Mesendoderm (in vitro differentiated cells): ENCODE results near the gene ABCC9.

Source experiments
- DNase-seq: peaks from one replicate; pipeline ENCODE4 v3.0.0; 2013
- H2AK5ac ChIP-seq: 2 replicates; pipeline ENCODE4 v1.6.1; 2013; ENCODE audit warnings: low read length, inconsistent platforms
- H2BK120ac ChIP-seq: 2 replicates; pipeline ENCODE4 v1.6.1; 2013; ENCODE audit warnings: low read depth, mild to moderate bottlenecking, low read length, moderate library complexity, mixed read lengths
- H2BK15ac ChIP-seq: replicated peaks from 2 replicates; pipeline ENCODE4 v1.6.1; 2013; ENCODE audit warnings: low read depth, mild to moderate bottlenecking, moderate library complexity
- H2BK5ac ChIP-seq: 2 replicates; pipeline ENCODE4 v1.6.1; 2013; ENCODE audit warnings: low read length, inconsistent platforms
- H3K18ac ChIP-seq: 2 replicates; pipeline ENCODE4 v1.6.1; 2013; ENCODE audit warnings: mild to moderate bottlenecking, low read length, mixed read lengths
- H3K23ac ChIP-seq: one replicate; pipeline ENCODE4 v1.6.1; 2013; ENCODE audit warnings: low read length
- H3K27ac ChIP-seq: 2 replicates; pipeline ENCODE4 v1.5.1; 2013; ENCODE audit warnings: low read depth, mild to moderate bottlenecking, inconsistent platforms, low read length, moderate library complexity
- H3K27me3 ChIP-seq: 2 replicates; pipeline ENCODE4 v1.6.1; 2013; ENCODE audit warnings: low read length, control low read depth, mild to moderate bottlenecking, inconsistent platforms; ENCODE audit not compliant: insufficient read depth, poor library complexity
- H3K36me3 ChIP-seq: 2 replicates; pipeline ENCODE4 v1.6.1; 2013; ENCODE audit warnings: low read length, inconsistent platforms; ENCODE audit not compliant: control insufficient read depth, insufficient read depth
- H3K4ac ChIP-seq: one replicate; pipeline ENCODE4 v1.6.1; 2013; ENCODE audit warnings: low read depth, mild to moderate bottlenecking, low read length, moderate library complexity
- H3K4me1 ChIP-seq: 2 replicates; pipeline ENCODE4 v1.6.1; 2013; ENCODE audit warnings: low read depth, low read length, inconsistent platforms; ENCODE audit not compliant: control insufficient read depth
- H3K4me2 ChIP-seq: 2 replicates; pipeline ENCODE4 v1.6.1; 2013; ENCODE audit warnings: low read length
- H3K4me3 ChIP-seq: 2 replicates; pipeline ENCODE4 v1.5.1; 2013; ENCODE audit warnings: mild to moderate bottlenecking, low read length
- H3K56ac ChIP-seq: one replicate; pipeline ENCODE4 v1.6.1; 2013; ENCODE audit warnings: low read length
- H3K79me1 ChIP-seq: 2 replicates; pipeline ENCODE4 v1.6.1; 2013; ENCODE audit warnings: low read length, inconsistent platforms
- H3K79me2 ChIP-seq: 2 replicates; pipeline ENCODE4 v1.6.1; 2013; ENCODE audit warnings: mild to moderate bottlenecking, low read length; ENCODE audit not compliant: control insufficient read depth, insufficient read depth
- H3K9ac ChIP-seq: 2 replicates; pipeline ENCODE4 v1.6.1; 2013; ENCODE audit warnings: low read length, inconsistent platforms
- H4K5ac ChIP-seq: one replicate; pipeline ENCODE4 v1.6.1; 2013; ENCODE audit warnings: low read length
- H4K8ac ChIP-seq: one replicate; pipeline ENCODE4 v1.6.1; 2013; ENCODE audit warnings: low read depth, mild to moderate bottlenecking, control low read depth, low read length, moderate library complexity
- WGBS: extraction: QIAGEN DNeasy Blood & Tissue Kit; methylation state at CpG from one replicate; pipeline ENCODE4 v1.1.7; 2013; ENCODE audit warnings: low lambda C conversion rate, missing lambda C conversion rate; ENCODE audit not compliant: insufficient coverage; ENCODE audit errors: extremely low coverage; 5-methylcytosine and 5-hydroxymethylcytosine counted together

The ABCC9 gene

DNA sequence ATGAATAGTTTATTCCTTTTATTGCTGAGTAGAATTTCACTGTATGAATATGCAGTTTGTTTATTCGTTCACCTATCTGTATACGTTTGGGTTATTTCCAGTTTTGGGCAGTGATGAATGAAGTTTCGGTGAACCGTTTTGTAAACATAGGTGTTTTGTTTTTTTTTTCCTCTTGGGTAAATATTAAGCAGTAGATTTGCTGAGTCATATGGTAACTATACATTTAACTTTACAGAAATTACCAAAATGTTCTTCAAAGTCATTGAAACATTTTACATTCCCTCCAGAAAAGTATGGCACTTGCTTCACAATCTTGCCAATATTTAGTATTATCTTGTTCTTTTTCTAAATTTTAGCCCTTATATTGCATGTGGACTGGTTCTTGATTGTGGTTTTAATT is 3.8 kb upstream of the ABCC9 start:
- Histone ChIP-seq H3K56ac (no peak overlapping the region), H3K79me1 (no peaks in the 10 kb centered on the region), H2AK5ac (no peak overlapping the region), H3K4me3 (no peak overlapping the region), H4K8ac (no peak overlapping the region), H3K9ac (no peak overlapping the region), H3K79me2 (no peaks in the 10 kb centered on the region), H2BK5ac (no peak overlapping the region), H3K23ac (no peak overlapping the region), H3K4ac (no peak overlapping the region), H3K18ac (no peak overlapping the region), H3K4me2 (no peak overlapping the region), H3K36me3 (no peaks in the 10 kb centered on the region), H3K4me1 (no peaks in the 10 kb centered on the region), H3K27ac (no peak overlapping the region), H2BK120ac (no peak overlapping the region), H3K27me3 (peaks cover 2% of the 10 kb centered on the region), H2BK15ac (no peak overlapping the region), H4K5ac (no peak overlapping the region)
- DNase-seq: no peak
- no CpG with 5 or more reads among the region's 4 CpGs for WGBS

DNA sequence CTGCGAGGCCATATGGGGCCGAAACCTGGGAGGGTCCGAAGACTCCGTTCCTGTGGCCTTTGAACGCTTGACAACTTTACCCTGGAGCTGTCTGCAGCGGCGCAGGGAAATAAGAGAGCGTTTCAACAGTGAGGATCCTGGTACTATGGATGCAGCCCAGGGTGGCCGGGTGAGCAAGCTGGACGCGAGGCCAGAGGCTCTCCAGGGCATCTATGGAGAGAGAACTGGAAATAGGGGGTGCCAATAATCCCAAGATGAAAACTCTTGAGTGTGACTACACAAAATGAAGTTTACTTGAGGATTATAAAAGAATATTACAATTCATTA is 1.1 kb upstream of the ABCC9 start:
- no peak overlapping the region for H4K8ac ChIP-seq
- H3K23ac ChIP-seq: no peak overlapping the region
- H3K4me2 ChIP-seq: no peak overlapping the region
- no peak for DNase-seq
- no peak overlapping the region for H2BK15ac ChIP-seq
- H3K27me3 ChIP-seq: peaks cover 2% of the 10 kb centered on the region
- no peak overlapping the region for H2BK5ac ChIP-seq
- no peaks in the 10 kb centered on the region for H3K36me3 ChIP-seq
- no peaks in the 10 kb centered on the region for H3K79me1 ChIP-seq
- H3K4me1 ChIP-seq: no peaks in the 10 kb centered on the region
- H3K56ac ChIP-seq: no peak overlapping the region
- H4K5ac ChIP-seq: no peak overlapping the region
- no peak overlapping the region for H3K27ac ChIP-seq
- H3K79me2 ChIP-seq: no peaks in the 10 kb centered on the region
- no peak overlapping the region for H2BK120ac ChIP-seq
- H3K9ac ChIP-seq: no peak overlapping the region
- H2AK5ac ChIP-seq: no peak overlapping the region
- no peak overlapping the region for H3K4ac ChIP-seq
- WGBS: no CpG with 5 or more reads among the region's 11 CpGs
- H3K4me3 ChIP-seq: no peak overlapping the region
- peak overlapping the region; percentile 29 for H3K18ac ChIP-seq

DNA sequence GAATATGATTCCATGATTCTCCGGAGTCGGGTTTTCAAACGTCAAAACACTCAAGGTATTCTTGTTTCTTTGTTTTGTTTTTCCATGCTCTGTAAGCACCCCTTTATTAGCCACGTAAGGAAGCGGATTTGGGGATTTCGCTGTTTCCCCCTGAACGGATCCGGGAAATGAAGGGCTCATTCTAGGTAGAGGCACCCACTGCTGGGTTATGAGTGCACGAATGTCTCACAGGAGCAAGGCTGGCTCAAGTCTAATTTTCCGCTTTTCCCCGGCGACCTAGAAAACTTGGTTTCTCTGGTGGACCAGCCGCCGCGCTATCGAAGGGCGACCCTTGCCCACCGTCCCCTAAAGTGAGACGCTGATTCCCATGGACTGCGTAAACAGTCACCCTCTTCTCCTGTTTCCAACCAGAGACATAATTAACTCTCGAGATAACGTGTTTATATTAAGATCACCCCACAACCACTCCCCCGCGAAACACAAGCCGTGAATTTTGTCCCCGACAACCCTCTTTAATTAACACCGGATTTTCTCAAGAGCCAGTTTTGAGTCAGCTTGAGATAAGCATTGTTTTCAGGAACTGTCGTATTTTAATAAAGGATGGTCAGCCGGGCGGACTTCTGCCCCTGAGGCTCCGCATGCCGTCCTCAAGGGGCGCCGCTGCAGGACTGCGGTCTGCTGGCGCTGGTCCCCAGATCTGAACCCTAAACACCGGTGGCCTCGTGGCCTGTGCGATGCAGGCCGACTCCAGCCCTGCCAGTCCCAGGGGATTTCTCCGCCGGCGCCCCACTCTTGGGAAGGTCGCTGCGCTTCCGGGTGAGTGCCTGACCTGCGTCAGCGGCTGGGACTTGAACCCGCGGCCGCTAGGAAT is 515 bp upstream of the ABCC9 start:
- no peak overlapping the region for H2AK5ac ChIP-seq
- DNase-seq: peak; percentile 70
- WGBS: no CpG with 5 or more reads among the region's 51 CpGs
- H3K79me2 ChIP-seq: no peaks in the 10 kb centered on the region
- H3K27ac ChIP-seq: no peak overlapping the region
- peak overlapping the region; percentile 26 for H3K4me3 ChIP-seq
- no peaks in the 10 kb centered on the region for H3K36me3 ChIP-seq
- H2BK5ac ChIP-seq: no peak overlapping the region
- no peaks in the 10 kb centered on the region for H3K79me1 ChIP-seq
- H4K5ac ChIP-seq: no peak overlapping the region
- H3K4ac ChIP-seq: no peak overlapping the region
- H2BK15ac ChIP-seq: no peak overlapping the region
- H3K27me3 ChIP-seq: peaks cover 2% of the 10 kb centered on the region
- H3K9ac ChIP-seq: peak overlapping the region; percentile 52
- H3K4me1 ChIP-seq: no peaks in the 10 kb centered on the region
- no peak overlapping the region for H2BK120ac ChIP-seq
- no peak overlapping the region for H4K8ac ChIP-seq
- H3K4me2 ChIP-seq: peak overlapping the region; percentile 69
- H3K23ac ChIP-seq: no peak overlapping the region
- peak overlapping the region; percentile 78 for H3K56ac ChIP-seq
- peak overlapping the region; percentile 29 for H3K18ac ChIP-seq

DNA sequence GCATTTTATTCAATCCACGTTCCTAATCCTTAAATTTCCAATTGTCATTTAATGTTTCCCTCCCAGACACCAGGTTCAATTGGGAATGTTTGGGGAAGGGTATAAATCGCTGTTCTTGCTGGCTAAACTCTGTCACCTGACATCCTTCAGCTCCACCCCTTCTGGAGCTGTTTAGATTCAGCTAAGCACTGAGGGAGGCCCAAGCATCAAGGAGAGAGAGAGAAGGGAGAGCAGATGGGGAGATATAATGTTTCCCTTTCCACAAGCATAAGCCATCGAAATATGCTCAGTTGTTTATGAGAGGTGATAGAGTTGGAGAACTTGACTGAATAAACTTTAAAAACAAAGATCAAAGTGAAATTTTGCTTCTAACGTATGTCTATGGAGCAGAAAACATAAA is 1.8 kb downstream of the ABCC9 start:
- no peak overlapping the region for H3K4ac ChIP-seq
- H3K23ac ChIP-seq: no peak overlapping the region
- no peak overlapping the region for H2BK5ac ChIP-seq
- no peak overlapping the region for H2BK120ac ChIP-seq
- no peak overlapping the region for H3K27ac ChIP-seq
- no peaks in the 10 kb centered on the region for H3K79me1 ChIP-seq
- H3K36me3 ChIP-seq: no peaks in the 10 kb centered on the region
- no CpG with 5 or more reads among the region's 4 CpGs for WGBS
- H4K8ac ChIP-seq: no peak overlapping the region
- no peak overlapping the region for H3K18ac ChIP-seq
- H3K9ac ChIP-seq: no peak overlapping the region
- no peak overlapping the region for H2BK15ac ChIP-seq
- H3K4me2 ChIP-seq: no peak overlapping the region
- H3K4me1 ChIP-seq: no peaks in the 10 kb centered on the region
- peak; percentile 18 for DNase-seq
- H3K27me3 ChIP-seq: peaks cover 2% of the 10 kb centered on the region
- H4K5ac ChIP-seq: no peak overlapping the region
- H2AK5ac ChIP-seq: no peak overlapping the region
- H3K79me2 ChIP-seq: no peaks in the 10 kb centered on the region
- H3K4me3 ChIP-seq: no peak overlapping the region
- H3K56ac ChIP-seq: no peak overlapping the region

- no peak overlapping the region for H3K4ac ChIP-seq
- no peak overlapping the region for H2BK5ac ChIP-seq
- H3K36me3 ChIP-seq: no peaks in the 10 kb centered on the region
- no peak overlapping the region for H3K56ac ChIP-seq
- H4K8ac ChIP-seq: no peak overlapping the region
- H3K4me2 ChIP-seq: no peak overlapping the region
- peaks cover 2% of the 10 kb centered on the region for H3K27me3 ChIP-seq
- H3K23ac ChIP-seq: no peak overlapping the region
- H2AK5ac ChIP-seq: no peak overlapping the region
- no peak overlapping the region for H2BK15ac ChIP-seq
- DNase-seq: no peak
- no peaks in the 10 kb centered on the region for H3K79me1 ChIP-seq
- no peaks in the 10 kb centered on the region for H3K4me1 ChIP-seq
- H4K5ac ChIP-seq: no peak overlapping the region
- no peak overlapping the region for H3K27ac ChIP-seq
- H3K18ac ChIP-seq: no peak overlapping the region
- H3K4me3 ChIP-seq: no peak overlapping the region
- H2BK120ac ChIP-seq: no peak overlapping the region
- H3K79me2 ChIP-seq: no peaks in the 10 kb centered on the region
- no peak overlapping the region for H3K9ac ChIP-seq
- no CpG with 5 or more reads among the region's 7 CpGs for WGBS
Observed at GRCh38 chr12:21938879-21939278, 2.3 kb downstream of the ABCC9 start.

DNA sequence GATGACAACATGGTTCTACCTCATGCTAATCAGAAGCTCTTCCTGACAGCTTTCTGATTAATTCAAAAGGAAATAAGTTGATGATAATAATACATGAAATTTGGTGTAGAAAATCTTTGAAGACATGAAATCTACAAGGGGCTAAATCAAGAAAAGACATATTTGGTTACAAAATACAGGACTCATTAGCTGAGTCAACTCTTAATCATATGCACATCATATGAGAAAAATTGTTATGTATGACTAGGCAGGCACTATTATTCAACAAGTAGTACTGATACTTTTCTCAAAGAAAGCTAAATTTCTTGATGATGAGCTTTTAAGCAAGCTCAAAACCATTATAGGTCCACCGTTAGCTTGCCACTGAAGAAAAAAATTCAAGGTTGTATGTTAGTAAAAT is 7.1 kb downstream of the ABCC9 start:
- DNase-seq: no peak
- H2AK5ac ChIP-seq: no peak overlapping the region
- no peaks in the 10 kb centered on the region for H3K36me3 ChIP-seq
- H4K8ac ChIP-seq: no peak overlapping the region
- H3K9ac ChIP-seq: no peak overlapping the region
- H3K18ac ChIP-seq: no peak overlapping the region
- no peak overlapping the region for H3K4ac ChIP-seq
- no peak overlapping the region for H3K27ac ChIP-seq
- H3K23ac ChIP-seq: no peak overlapping the region
- H3K27me3 ChIP-seq: no peaks in the 10 kb centered on the region
- H2BK120ac ChIP-seq: no peak overlapping the region
- no peaks in the 10 kb centered on the region for H3K4me1 ChIP-seq
- H3K56ac ChIP-seq: no peak overlapping the region
- no peak overlapping the region for H4K5ac ChIP-seq
- no peaks in the 10 kb centered on the region for H3K79me1 ChIP-seq
- H3K4me2 ChIP-seq: no peak overlapping the region
- WGBS: no CpG with 5 or more reads among the region's 1 CpG
- H2BK15ac ChIP-seq: no peak overlapping the region
- H2BK5ac ChIP-seq: no peak overlapping the region
- H3K4me3 ChIP-seq: no peak overlapping the region
- H3K79me2 ChIP-seq: no peaks in the 10 kb centered on the region
